T-helper 2 cell treated with Interferon-gamma antibody and Interleukin-4, amounts not matched to agents 5 μg/mL and 100 μg/mL, for 36 hours (primary cell): ENCODE results near the gene GEMIN7.
"Not testable (repeated sequence)": the region's sequence is repeated elsewhere in the genome, so short reads cannot be mapped to it uniquely, and the experiment has no call there.

Experiments used
- DNase-seq: peaks from one replicate; pipeline ENCODE4 v3.0.0; 2021; ENCODE audit warnings: low spot score
- H3K27ac Mint-ChIP-seq: one replicate; pipeline ENCODE4 v1.8.0; 2021; ENCODE audit warnings: mild to moderate bottlenecking, mixed read lengths
- H3K27me3 Mint-ChIP-seq: one replicate; pipeline ENCODE4 v1.8.0; 2021; ENCODE audit warnings: low read depth, mixed read lengths
- H3K36me3 Mint-ChIP-seq: one replicate; pipeline ENCODE4 v1.8.0; 2021; ENCODE audit warnings: low read depth, mixed read lengths
- H3K4me1 Mint-ChIP-seq: one replicate; pipeline ENCODE4 v1.8.0; 2021; ENCODE audit warnings: low read depth, mixed read lengths
- H3K4me3 Mint-ChIP-seq: one replicate; pipeline ENCODE4 v1.8.0; 2022; ENCODE audit warnings: mild to moderate bottlenecking, moderate library complexity, mixed read lengths
- H3K9me3 Mint-ChIP-seq: one replicate; pipeline ENCODE4 v1.8.0; 2021; ENCODE audit warnings: mixed read lengths

The GEMIN7 gene

GRCh38 chr19:45100846-45101252, 21.8 kb downstream of the GEMIN7 start:
- H3K9me3 Mint-ChIP-seq = no peaks in the 10 kb centered on the region
- DNase-seq = no peak
- no peak overlapping the region for H3K27ac Mint-ChIP-seq
- no peaks in the 10 kb centered on the region for H3K27me3 Mint-ChIP-seq
- H3K36me3 Mint-ChIP-seq = no peaks in the 10 kb centered on the region
- H3K4me1 Mint-ChIP-seq = peaks cover 30% of the 10 kb centered on the region
- H3K4me3 Mint-ChIP-seq = no peak overlapping the region

- Mint-ChIP-seq H3K4me3 (no peak overlapping the region), H3K4me1 (peaks cover 24% of the 10 kb centered on the region), H3K9me3 (no peaks in the 10 kb centered on the region), H3K27ac (no peak overlapping the region), H3K27me3 (no peaks in the 10 kb centered on the region), H3K36me3 (no peaks in the 10 kb centered on the region)
- DNase-seq = no peak
These were observed 22.7 kb downstream of the GEMIN7 start for GRCh38 chr19:45101806-45102205.

GRCh38 chr19:45102481-45102880, 23.4 kb downstream of the GEMIN7 start:
- no peak for DNase-seq
- no peaks in the 10 kb centered on the region for H3K9me3 Mint-ChIP-seq
- H3K4me3 Mint-ChIP-seq = no peak overlapping the region
- H3K4me1 Mint-ChIP-seq = peaks cover 22% of the 10 kb centered on the region
- no peaks in the 10 kb centered on the region for H3K36me3 Mint-ChIP-seq
- no peak overlapping the region for H3K27ac Mint-ChIP-seq
- no peaks in the 10 kb centered on the region for H3K27me3 Mint-ChIP-seq

- Mint-ChIP-seq H3K27me3 (no peaks in the 10 kb centered on the region), H3K4me1 (peaks cover 22% of the 10 kb centered on the region), H3K27ac (peak overlapping the region; percentile 26), H3K4me3 (no peak overlapping the region), H3K9me3 (no peaks in the 10 kb centered on the region), H3K36me3 (no peaks in the 10 kb centered on the region)
- no peak for DNase-seq
These were observed 24.1 kb downstream of the GEMIN7 start for GRCh38 chr19:45103156-45103507.

- Mint-ChIP-seq H3K36me3 (no peaks in the 10 kb centered on the region), H3K9me3 (no peaks in the 10 kb centered on the region), H3K27ac (no peak overlapping the region), H3K4me1 (peaks cover 22% of the 10 kb centered on the region), H3K27me3 (no peaks in the 10 kb centered on the region), H3K4me3 (no peak overlapping the region)
- DNase-seq = no peak
These were observed 24.7 kb downstream of the GEMIN7 start for GRCh38 chr19:45103508-45104319.

- H3K36me3 Mint-ChIP-seq = peaks cover 1% of the 10 kb centered on the region
- peak overlapping the region; percentile 1 for H3K4me3 Mint-ChIP-seq
- H3K9me3 Mint-ChIP-seq = no peaks in the 10 kb centered on the region
- peaks cover 17% of the 10 kb centered on the region for H3K4me1 Mint-ChIP-seq
- no peak for DNase-seq
- no peaks in the 10 kb centered on the region for H3K27me3 Mint-ChIP-seq
- H3K27ac Mint-ChIP-seq = peak overlapping the region; percentile 21
These were observed 25.7 kb downstream of the GEMIN7 start for GRCh38 chr19:45104658-45105349.

GRCh38 chr19:45106363-45106762, 27.3 kb downstream of the GEMIN7 start:
- H3K27me3 Mint-ChIP-seq, H3K4me3 Mint-ChIP-seq, DNase-seq, H3K9me3 Mint-ChIP-seq, H3K27ac Mint-ChIP-seq, H3K36me3 Mint-ChIP-seq: not testable (repeated sequence)
- H3K4me1 Mint-ChIP-seq = peaks cover 17% of the 10 kb centered on the region

GRCh38 chr19:45107621-45108150, 28.6 kb downstream of the GEMIN7 start:
- DNase-seq = no peak
- Mint-ChIP-seq H3K36me3 (peaks cover 1% of the 10 kb centered on the region), H3K27me3 (no peaks in the 10 kb centered on the region), H3K27ac (no peak overlapping the region), H3K9me3 (no peaks in the 10 kb centered on the region), H3K4me3 (no peak overlapping the region), H3K4me1 (peaks cover 17% of the 10 kb centered on the region)

GRCh38 chr19:45110851-45111266, 31.8 kb downstream of the GEMIN7 start:
- H3K9me3 Mint-ChIP-seq = no peaks in the 10 kb centered on the region
- peaks cover 8% of the 10 kb centered on the region for H3K4me1 Mint-ChIP-seq
- H3K27ac Mint-ChIP-seq = no peak overlapping the region
- H3K27me3 Mint-ChIP-seq = no peaks in the 10 kb centered on the region
- H3K36me3 Mint-ChIP-seq = peaks cover 1% of the 10 kb centered on the region
- no peak for DNase-seq
- H3K4me3 Mint-ChIP-seq = no peak overlapping the region

- H3K27me3 Mint-ChIP-seq = no peaks in the 10 kb centered on the region
- peaks cover 20% of the 10 kb centered on the region for H3K4me1 Mint-ChIP-seq
- no peak overlapping the region for H3K4me3 Mint-ChIP-seq
- H3K36me3 Mint-ChIP-seq = peaks cover 1% of the 10 kb centered on the region
- DNase-seq = no peak
- H3K27ac Mint-ChIP-seq = no peak overlapping the region
- H3K9me3 Mint-ChIP-seq = no peaks in the 10 kb centered on the region
These were observed 33.2 kb downstream of the GEMIN7 start for GRCh38 chr19:45112111-45112827.

GRCh38 chr19:45113628-45114027, 34.6 kb downstream of the GEMIN7 start:
- H3K36me3 Mint-ChIP-seq = peaks cover 1% of the 10 kb centered on the region
- H3K27me3 Mint-ChIP-seq = no peaks in the 10 kb centered on the region
- peaks cover 31% of the 10 kb centered on the region for H3K4me1 Mint-ChIP-seq
- no peak overlapping the region for H3K27ac Mint-ChIP-seq
- no peak overlapping the region for H3K4me3 Mint-ChIP-seq
- H3K9me3 Mint-ChIP-seq = no peaks in the 10 kb centered on the region
- no peak for DNase-seq

GRCh38 chr19:45114116-45114515, 35.1 kb downstream of the GEMIN7 start:
- no peak overlapping the region for H3K27ac Mint-ChIP-seq
- H3K36me3 Mint-ChIP-seq = peaks cover 1% of the 10 kb centered on the region

GRCh38 chr19:45115809-45116615, 37.0 kb downstream of the GEMIN7 start:
- Mint-ChIP-seq H3K36me3 (no peaks in the 10 kb centered on the region), H3K4me1 (peaks cover 40% of the 10 kb centered on the region), H3K4me3 (peak overlapping the region; percentile 37), H3K9me3 (no peaks in the 10 kb centered on the region), H3K27me3 (no peaks in the 10 kb centered on the region), H3K27ac (no peak overlapping the region)
- no peak for DNase-seq

More at GRCh38 chr19:45114116-45114515, 35.1 kb downstream of the GEMIN7 start:
- H3K27me3 Mint-ChIP-seq = no peaks in the 10 kb centered on the region
- H3K9me3 Mint-ChIP-seq = no peaks in the 10 kb centered on the region
- H3K4me3 Mint-ChIP-seq = no peak overlapping the region
- DNase-seq = no peak
- H3K4me1 Mint-ChIP-seq = peaks cover 34% of the 10 kb centered on the region
